Cardiac muscle cell (in vitro differentiated cells and primary cell): ENCODE measurements around the gene METTL9. TPM values are rescaled to one million over a fixed set of nuclear protein-coding genes. Genes with fewer than 3 reads are reported as not detected.
"Not testable (repeated sequence)": the region's sequence is repeated elsewhere in the genome, so short reads cannot be mapped to it uniquely, and the experiment has no call there.

Experiments
- DNase-seq, 2 donors: peaks; one replicate each; pipeline versions ENCODE4 v3.0.0 to v3.0.0-alpha.2; 2010 to 2017; ENCODE audit warnings: low read depth in 1 of 2, low spot score in 1 of 2
- H3K27ac ChIP-seq: fragments of 200-600 bp; sonication (generic); 2 replicates; pipeline ENCODE4 v1.5.1; 2016
- H3K27me3 ChIP-seq: fragments of 200-600 bp; sonication (generic); 2 replicates; pipeline ENCODE4 v1.6.0; 2016; ENCODE audit warnings: control low read depth
- H3K36me3 ChIP-seq: fragments of 200-600 bp; sonication (generic); 2 replicates; pipeline ENCODE4 v1.5.1; 2016; ENCODE audit warnings: control low read depth
- H3K4me1 ChIP-seq: fragments of 200-600 bp; sonication (generic); 2 replicates; pipeline ENCODE4 v1.8.1; 2017; ENCODE audit warnings: low read depth, mild to moderate bottlenecking, mixed run types
- H3K4me3 ChIP-seq: fragments of 200-600 bp; sonication (generic); 2 replicates; pipeline ENCODE4 v1.5.1; 2016; ENCODE audit warnings: mild to moderate bottlenecking
- H3K9me3 ChIP-seq: fragments of 200-600 bp; sonication (generic); 2 replicates; pipeline ENCODE4 v1.5.1; 2017; ENCODE audit warnings: low read depth, mild to moderate bottlenecking, control low read depth
- CTCF ChIP-seq: IDR thresholded peaks from 2 replicates; pipeline ENCODE4 v1.5.1; 2012; ENCODE audit warnings: low read depth, mild to moderate bottlenecking, low read length
- polyA plus RNA-seq: library from polyadenylated mRNA; unstranded; fragments of >200 nt; fragmentation: Nextera tagmentation; extraction: Ambion mirVana; gene quantifications from 2 replicates; pipeline ENCODE4 v1.2.1, GENCODE V29; 2016
- total RNA-seq: library from RNA; depleted of rRNA; stranded (reverse); fragments of >200 nt; gene quantifications from 2 replicates; pipeline ENCODE4 v1.2.3, GENCODE V29; 2016

METTL9 gene
- total and polyA plus RNA-seq, 2 experiments from 2014 or later: 125 to 313 TPM

- peaks cover 4% of the 10 kb centered on the region for H3K36me3 ChIP-seq
- H3K4me1 ChIP-seq: peaks cover 21% of the 10 kb centered on the region
- no peaks in the 10 kb centered on the region for H3K9me3 ChIP-seq
- no peaks in the 10 kb centered on the region for H3K27me3 ChIP-seq
- DNase-seq: no peak
- no peak overlapping the region for H3K27ac ChIP-seq
- no peak overlapping the region for H3K4me3 ChIP-seq
- no peak for TF ChIP-seq CTCF
Observed at GRCh38 chr16:21622545-21622944, 23.2 kb downstream of the METTL9 start.

GRCh38 chr16:21625026-21625425, 25.6 kb downstream of the METTL9 start:
- DNase-seq: no peak
- TF ChIP-seq CTCF: no peak
- Histone ChIP-seq H3K4me3 (no peak overlapping the region), H3K36me3 (peaks cover 12% of the 10 kb centered on the region), H3K27ac (no peak overlapping the region), H3K4me1 (peaks cover 14% of the 10 kb centered on the region), H3K9me3 (no peaks in the 10 kb centered on the region), H3K27me3 (no peaks in the 10 kb centered on the region)

- Histone ChIP-seq H3K4me3 (no peak overlapping the region), H3K9me3 (no peaks in the 10 kb centered on the region), H3K27ac (peak overlapping the region; percentile 82), H3K4me1 (peaks cover 11% of the 10 kb centered on the region), H3K27me3 (no peaks in the 10 kb centered on the region), H3K36me3 (peaks cover 12% of the 10 kb centered on the region)
- TF ChIP-seq CTCF: no peak
- peak; percentile 33 to 82 for DNase-seq
Observed at GRCh38 chr16:21626659-21627277, 27.4 kb downstream of the METTL9 start.

GRCh38 chr16:21628121-21628726, 28.8 kb downstream of the METTL9 start:
- Histone ChIP-seq H3K36me3 (peaks cover 12% of the 10 kb centered on the region), H3K4me3 (no peak overlapping the region), H3K4me1 (peaks cover 11% of the 10 kb centered on the region), H3K27me3 (no peaks in the 10 kb centered on the region), H3K9me3 (no peaks in the 10 kb centered on the region), H3K27ac (no peak overlapping the region)
- TF ChIP-seq CTCF: no peak
- no peak for DNase-seq

GRCh38 chr16:21628772-21629171, 29.4 kb downstream of the METTL9 start:
- no peak for DNase-seq
- Histone ChIP-seq H3K27ac (no peak overlapping the region), H3K4me3 (no peak overlapping the region), H3K36me3 (peaks cover 12% of the 10 kb centered on the region), H3K27me3 (no peaks in the 10 kb centered on the region), H3K4me1 (peaks cover 11% of the 10 kb centered on the region), H3K9me3 (no peaks in the 10 kb centered on the region)
- no peak for TF ChIP-seq CTCF

- H3K4me3 ChIP-seq, DNase-seq, H3K27me3 ChIP-seq, H3K27ac ChIP-seq, H3K9me3 ChIP-seq: not testable (repeated sequence)
- Histone ChIP-seq H3K4me1 (peaks cover 11% of the 10 kb centered on the region), H3K36me3 (peaks cover 12% of the 10 kb centered on the region)
Observed at GRCh38 chr16:21629616-21630539, 30.5 kb downstream of the METTL9 start.

GRCh38 chr16:21630866-21631265, 31.5 kb downstream of the METTL9 start:
- not testable (repeated sequence) for H3K36me3 ChIP-seq, H3K4me3 ChIP-seq, DNase-seq, H3K27me3 ChIP-seq, H3K27ac ChIP-seq, H3K9me3 ChIP-seq
- H3K4me1 ChIP-seq: peaks cover 11% of the 10 kb centered on the region

GRCh38 chr16:21631376-21631775, 32.0 kb downstream of the METTL9 start:
- H3K36me3 ChIP-seq, H3K9me3 ChIP-seq, H3K4me1 ChIP-seq, H3K27me3 ChIP-seq, DNase-seq, H3K27ac ChIP-seq, H3K4me3 ChIP-seq: not testable (repeated sequence)
